GM23338 (cell line): ENCODE measurements around the gene PML. TPM values are rescaled to one million over a fixed set of nuclear protein-coding genes. Genes with fewer than 3 reads are reported as not detected.
"Not testable (repeated sequence)": the region's sequence is repeated elsewhere in the genome, so short reads cannot be mapped to it uniquely, and the experiment has no call there.

ENCODE experiments used
- ATAC-seq: fragments of 200-7000 bp; cut with Tn5 transposase; 3 replicates; pipeline ENCODE4 v1.9.1; 2020
- DNase-seq: peaks from one replicate; pipeline ENCODE4 v3.0.0-alpha.2; 2015; ENCODE audit warnings: low spot score
- H2AFZ ChIP-seq: fragments of 200-600 bp; sonication (generic); 2 replicates; pipeline ENCODE4 v1.8.0; 2016; ENCODE audit warnings: antibody characterized with exemption, mild to moderate bottlenecking, moderate library complexity
- H3F3A ChIP-seq: fragments of 200-600 bp; sonication (generic); replicated peaks from 2 replicates; pipeline ENCODE4 v1.8.0; 2017; ENCODE audit warnings: antibody characterized with exemption, mixed run types, low read depth
- H3K27ac ChIP-seq: fragments of 200-600 bp; sonication (generic); 2 replicates; pipeline ENCODE4 v1.6.1; 2016; ENCODE audit warnings: low read depth
- H3K27me3 ChIP-seq: fragments of 200-600 bp; sonication (generic); 2 replicates; pipeline ENCODE4 v1.8.0; 2016; ENCODE audit warnings: mild to moderate bottlenecking, mixed run types, moderate library complexity; ENCODE audit not compliant: insufficient read depth
- H3K36me3 ChIP-seq: fragments of 200-600 bp; sonication (generic); 2 replicates; pipeline ENCODE4 v1.8.0; 2016; ENCODE audit warnings: mild to moderate bottlenecking; ENCODE audit not compliant: insufficient read depth
- H3K4me1 ChIP-seq: fragments of 200-600 bp; sonication (generic); 2 replicates; pipeline ENCODE4 v1.8.0; 2016; ENCODE audit warnings: mild to moderate bottlenecking, moderate library complexity; ENCODE audit not compliant: insufficient read depth
- H3K4me2 ChIP-seq: fragments of 200-600 bp; sonication (generic); 2 replicates; pipeline ENCODE4 v1.7.1; 2017; ENCODE audit warnings: mixed run types
- H3K4me3 ChIP-seq: fragments of 200-600 bp; sonication (generic); 2 replicates; pipeline ENCODE4 v1.6.1; 2016; ENCODE audit warnings: mixed run types
- H3K79me2 ChIP-seq: fragments of 200-600 bp; sonication (generic); replicated peaks from 2 replicates; pipeline ENCODE4 v1.8.0; 2017; ENCODE audit warnings: mild to moderate bottlenecking; ENCODE audit not compliant: insufficient read depth
- H3K9me2 ChIP-seq: fragments of 200-600 bp; sonication (generic); 2 replicates; pipeline ENCODE4 v1.8.0; 2017; ENCODE audit not compliant: insufficient read depth
- H4K20me1 ChIP-seq: fragments of 200-600 bp; sonication (generic); replicated peaks from 2 replicates; pipeline ENCODE4 v1.8.0; 2017; ENCODE audit warnings: mild to moderate bottlenecking; ENCODE audit not compliant: insufficient read depth
- H3K27ac Mint-ChIP-seq: 2 replicates; pipeline ENCODE4 v1.8.0; 2020; ENCODE audit warnings: inconsistent platforms, mild to moderate bottlenecking, moderate library complexity, mixed read lengths
- H3K27me3 Mint-ChIP-seq: 3 replicates; pipeline ENCODE4 v1.8.0; 2022; ENCODE audit warnings: low read depth, mild to moderate bottlenecking, moderate library complexity, mixed read lengths, inconsistent platforms; ENCODE audit not compliant: insufficient read depth, poor library complexity
- H3K36me3 Mint-ChIP-seq: 3 replicates; pipeline ENCODE4 v1.8.0; 2021; ENCODE audit warnings: low read depth, mild to moderate bottlenecking, inconsistent platforms, moderate library complexity, mixed read lengths
- H3K4me1 Mint-ChIP-seq: 3 replicates; pipeline ENCODE4 v1.8.0; 2020; ENCODE audit warnings: mild to moderate bottlenecking, inconsistent platforms, mixed read lengths
- H3K4me3 Mint-ChIP-seq: 3 replicates; pipeline ENCODE4 v1.8.0; 2021; ENCODE audit warnings: moderate library complexity, mild to moderate bottlenecking, inconsistent platforms, mixed read lengths
- H3K9me3 Mint-ChIP-seq: 3 replicates; pipeline ENCODE4 v1.8.0; 2020; ENCODE audit warnings: moderate library complexity, mild to moderate bottlenecking, inconsistent platforms, mixed read lengths
- polyA plus RNA-seq: library from polyadenylated mRNA; unstranded; fragments of >200 nt; fragmentation: Nextera tagmentation; extraction: Ambion mirVana; gene quantifications from 2 replicates; pipeline ENCODE4 v1.2.1, GENCODE V29; 2016
- total RNA-seq: library from RNA; depleted of rRNA; stranded (reverse); fragments of >200 nt; shearing (Covaris generic); gene quantifications from 2 replicates; pipeline ENCODE4 v1.2.3, GENCODE V29; 2014
- TF ChIP-seq, protein P1 (sequence below), 2 experiments: fragments of 200-600 bp in 1 of 2; sonication (generic) in 1 of 2; conservative IDR thresholded peaks; 2 replicates each; pipeline versions ENCODE4 v1.5.1 to v1.6.1; 2016 to 2017; ENCODE audit warnings: antibody characterized with exemption in 2 of 2, low read depth in 2 of 2, mild to moderate bottlenecking in 2 of 2, moderate library complexity in 1 of 2

PML gene
- total and polyA plus RNA-seq, 2 experiments from 2014 or later = 19.0 to 73.1 TPM

- H3K4me3 ChIP-seq = 0 out of 2 replicates have a peak overlapping the region, but pooled peaks have one; percentile 35
- H3K4me1 Mint-ChIP-seq, H3K27ac Mint-ChIP-seq, H3K4me2 ChIP-seq, H3K9me2 ChIP-seq, H3K27me3 ChIP-seq, H3K36me3 ChIP-seq, H3F3A ChIP-seq, H3K4me3 Mint-ChIP-seq, H4K20me1 ChIP-seq, H3K9me3 Mint-ChIP-seq, H3K27ac ChIP-seq, DNase-seq, H3K79me2 ChIP-seq, H3K4me1 ChIP-seq, H3K36me3 Mint-ChIP-seq, H2AFZ ChIP-seq: not testable (repeated sequence)
- peaks cover 13% of the 10 kb centered on the region for H3K27me3 Mint-ChIP-seq
- TF ChIP-seq, protein P1, sequence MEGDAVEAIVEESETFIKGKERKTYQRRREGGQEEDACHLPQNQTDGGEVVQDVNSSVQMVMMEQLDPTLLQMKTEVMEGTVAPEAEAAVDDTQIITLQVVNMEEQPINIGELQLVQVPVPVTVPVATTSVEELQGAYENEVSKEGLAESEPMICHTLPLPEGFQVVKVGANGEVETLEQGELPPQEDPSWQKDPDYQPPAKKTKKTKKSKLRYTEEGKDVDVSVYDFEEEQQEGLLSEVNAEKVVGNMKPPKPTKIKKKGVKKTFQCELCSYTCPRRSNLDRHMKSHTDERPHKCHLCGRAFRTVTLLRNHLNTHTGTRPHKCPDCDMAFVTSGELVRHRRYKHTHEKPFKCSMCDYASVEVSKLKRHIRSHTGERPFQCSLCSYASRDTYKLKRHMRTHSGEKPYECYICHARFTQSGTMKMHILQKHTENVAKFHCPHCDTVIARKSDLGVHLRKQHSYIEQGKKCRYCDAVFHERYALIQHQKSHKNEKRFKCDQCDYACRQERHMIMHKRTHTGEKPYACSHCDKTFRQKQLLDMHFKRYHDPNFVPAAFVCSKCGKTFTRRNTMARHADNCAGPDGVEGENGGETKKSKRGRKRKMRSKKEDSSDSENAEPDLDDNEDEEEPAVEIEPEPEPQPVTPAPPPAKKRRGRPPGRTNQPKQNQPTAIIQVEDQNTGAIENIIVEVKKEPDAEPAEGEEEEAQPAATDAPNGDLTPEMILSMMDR (conservative IDR thresholded peaks at IDR 0.05; ENCODE audit: low read depth in 2 of 2) = peak; percentile 25 to 48; a peak in 2 of 4 replicates
- ATAC-seq = peak; percentile 96
Observed at GRCh38 chr15:74065684-74066411, 71.3 kb downstream of the PML start.

DNA sequence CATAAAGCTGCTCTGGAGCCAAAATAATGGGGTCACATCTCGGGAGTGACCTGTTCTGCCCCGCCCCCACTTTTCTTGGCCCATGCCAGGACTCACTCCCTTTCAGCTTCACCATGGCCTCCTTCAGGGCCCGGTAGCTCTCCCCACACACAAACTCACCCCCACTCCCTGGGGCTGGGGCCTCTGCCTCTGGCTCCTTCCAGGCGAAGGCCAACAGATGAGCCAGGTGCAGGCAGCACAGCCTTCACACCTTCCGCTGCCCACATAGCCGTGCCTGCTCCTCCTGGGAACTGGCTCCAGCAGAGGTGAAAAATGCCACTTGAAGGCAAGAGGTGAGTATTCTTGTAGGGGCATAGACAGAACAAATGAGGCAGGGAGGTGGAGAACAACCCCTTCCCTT lies 77.1 kb downstream of the PML start:
- not testable (repeated sequence) for H4K20me1 ChIP-seq, H3K36me3 ChIP-seq, H3K4me1 Mint-ChIP-seq, H3F3A ChIP-seq, H3K36me3 Mint-ChIP-seq, H3K27me3 Mint-ChIP-seq, DNase-seq, H3K4me1 ChIP-seq, H3K9me2 ChIP-seq, H3K27me3 ChIP-seq, H3K4me3 ChIP-seq, H3K9me3 Mint-ChIP-seq, H3K4me3 Mint-ChIP-seq, H3K27ac ChIP-seq, H3K27ac Mint-ChIP-seq, H3K4me2 ChIP-seq, H3K79me2 ChIP-seq, H2AFZ ChIP-seq, ATAC-seq

GRCh38 chr15:74072132-74072531 lies 77.6 kb downstream of the PML start:
- H3K27ac Mint-ChIP-seq, H3K79me2 ChIP-seq, H3K36me3 ChIP-seq, H3F3A ChIP-seq, H3K9me2 ChIP-seq, DNase-seq, H3K4me1 Mint-ChIP-seq, H3K4me1 ChIP-seq, H3K27me3 Mint-ChIP-seq, H3K4me3 Mint-ChIP-seq, H3K4me2 ChIP-seq, ATAC-seq, H3K27me3 ChIP-seq, H3K9me3 Mint-ChIP-seq, H3K36me3 Mint-ChIP-seq, H2AFZ ChIP-seq, H3K4me3 ChIP-seq, H3K27ac ChIP-seq, H4K20me1 ChIP-seq: not testable (repeated sequence)
